Measurements from ENCODE around the gene OVAAL. TPM values are rescaled to one million over a fixed set of nuclear protein-coding genes. Genes with fewer than 3 reads are reported as not detected.

Gene OVAAL
- total and polyA plus RNA-seq, 9 of the 15 experiments (the other 6 are each of a cell fraction or from before 2014, with no cell fraction given) = 0.04 to 0.18 (median 0.08) TPM; not detected in 4

- TF ChIP-seq ZKSCAN8 (CRISPR knock-in tag; IDR thresholded peaks at IDR 0.05) = no peak; the same call in 1 of the 2 replicates
- TF ChIP-seq CUX1 (CRISPR knock-in tag; IDR thresholded peaks at IDR 0.05) = no peak
- no peak for TF ChIP-seq KHSRP (IDR thresholded peaks at IDR 0.05)
- TF ChIP-seq MLX (CRISPR knock-in tag; conservative IDR thresholded peaks at IDR 0.05) = no peak
- peak in 1 of 2 experiments; percentile 44; a peak in 1 of 4 replicates for TF ChIP-seq SRF (CRISPR knock-in tag; IDR thresholded peaks at IDR 0.05)
- no peak for TF ChIP-seq ELK1 (CRISPR knock-in tag; IDR thresholded peaks at IDR 0.05)
- peak; percentile 74 for TF ChIP-seq MEIS2 (IDR thresholded peaks at IDR 0.05; ENCODE audit: partially characterized antibody)
- no peak for TF ChIP-seq SFPQ (IDR thresholded peaks at IDR 0.05; ENCODE audit: low read depth, low read length)
- 0 out of 4 replicates have a peak, but pooled peaks of 1 of the 2 experiments have one; percentile 3 for TF ChIP-seq TEAD1 (CRISPR knock-in tag; IDR thresholded peaks at IDR 0.05)
- no peak for TF ChIP-seq ZNF780A (CRISPR knock-in tag; IDR thresholded peaks at IDR 0.05)
- peak; percentile 25 to 68 for TF ChIP-seq AFF1 (IDR thresholded peaks at IDR 0.05; ENCODE audit: low read depth in 1 of 2, partially characterized antibody in 2 of 2)
Measured at GRCh38 chr1:180609643-180610555, 51.1 kb downstream of the OVAAL start (continued).
